Gastroesophageal sphincter (tissue), 3 donors: ENCODE data around the gene ZNF106.

ENCODE experiments used
- EP300 ChIP-seq: sonication (generic); formaldehyde crosslinking; IDR thresholded peaks from one replicate; pipeline ENCODE4 v1.6.1; 2017; ENCODE audit warnings: antibody characterized with exemption, mild to moderate bottlenecking
- POLR2A ChIP-seq, 2 donors: fragments of 450-650 bp; IDR thresholded peaks; one replicate each; pipeline ENCODE4 v1.6.1; 2017; ENCODE audit warnings: antibody characterized with exemption in 2 of 2, mild to moderate bottlenecking in 2 of 2, moderate library complexity in 1 of 2
- POLR2AphosphoS5 ChIP-seq: sonication (generic); formaldehyde crosslinking; IDR thresholded peaks from one replicate; pipeline ENCODE4 v1.6.1; 2017; ENCODE audit warnings: antibody characterized with exemption
- TF ChIP-seq, protein P1 (sequence below), 4 experiments: fragments of 200-600 bp in 2 of 4; fragments of 450-650 bp in 2 of 4; sonication (generic) in 1 of 4; IDR thresholded peaks; one replicate each; pipeline ENCODE4 v1.5.1; 2017 to 2019; ENCODE audit warnings: antibody characterized with exemption in 4 of 4, mild to moderate bottlenecking in 2 of 4, moderate library complexity in 2 of 4

DNA sequence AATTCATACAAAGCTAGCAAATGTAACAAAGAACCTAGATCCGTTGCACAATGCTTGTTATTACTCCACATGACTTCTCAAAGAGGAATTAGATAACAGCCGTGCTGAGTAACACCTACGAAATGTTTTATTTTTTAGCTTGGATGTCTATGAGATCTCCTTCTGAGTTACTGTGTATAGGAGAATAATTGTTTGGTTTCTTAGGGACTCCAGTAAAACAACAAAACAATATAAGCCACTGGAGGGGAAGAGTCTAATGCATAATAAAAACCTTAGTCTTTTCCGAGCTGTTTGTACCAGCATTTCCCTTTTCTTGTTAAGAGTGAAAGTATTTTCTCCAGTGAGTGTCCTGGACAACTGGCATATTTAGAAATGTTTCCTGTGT lies 20.1 kb upstream of the ZNF106 start:
- TF ChIP-seq, protein P1, sequence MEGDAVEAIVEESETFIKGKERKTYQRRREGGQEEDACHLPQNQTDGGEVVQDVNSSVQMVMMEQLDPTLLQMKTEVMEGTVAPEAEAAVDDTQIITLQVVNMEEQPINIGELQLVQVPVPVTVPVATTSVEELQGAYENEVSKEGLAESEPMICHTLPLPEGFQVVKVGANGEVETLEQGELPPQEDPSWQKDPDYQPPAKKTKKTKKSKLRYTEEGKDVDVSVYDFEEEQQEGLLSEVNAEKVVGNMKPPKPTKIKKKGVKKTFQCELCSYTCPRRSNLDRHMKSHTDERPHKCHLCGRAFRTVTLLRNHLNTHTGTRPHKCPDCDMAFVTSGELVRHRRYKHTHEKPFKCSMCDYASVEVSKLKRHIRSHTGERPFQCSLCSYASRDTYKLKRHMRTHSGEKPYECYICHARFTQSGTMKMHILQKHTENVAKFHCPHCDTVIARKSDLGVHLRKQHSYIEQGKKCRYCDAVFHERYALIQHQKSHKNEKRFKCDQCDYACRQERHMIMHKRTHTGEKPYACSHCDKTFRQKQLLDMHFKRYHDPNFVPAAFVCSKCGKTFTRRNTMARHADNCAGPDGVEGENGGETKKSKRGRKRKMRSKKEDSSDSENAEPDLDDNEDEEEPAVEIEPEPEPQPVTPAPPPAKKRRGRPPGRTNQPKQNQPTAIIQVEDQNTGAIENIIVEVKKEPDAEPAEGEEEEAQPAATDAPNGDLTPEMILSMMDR (IDR thresholded peaks at IDR 0.05): no peak
- TF ChIP-seq POLR2A (IDR thresholded peaks at IDR 0.05) (no peak), EP300 (no peak), POLR2AphosphoS5 (no peak)
